K562 (cell line): ENCODE data around the gene CREB5. TPM values are rescaled to one million over a fixed set of nuclear protein-coding genes. Genes with fewer than 3 reads are reported as not detected.

Experiments
- ATAC-seq: fragments of 200-7000 bp; cut with Tn5 transposase; 3 replicates; pipeline ENCODE4 v1.9.1; 2020; ENCODE audit warnings: moderate library complexity
- BruUV-seq: library from RNA; stranded (reverse); fragments of 400-500 nt; replicated peaks from 2 replicates; lab custom pipeline; 2021; lab: Mats Ljungman, UMichigan
- CTCF ChIA-PET: fragments of 300-600 bp; formaldehyde crosslinking; extraction: SDS; loops from one replicate; lab custom pipeline; 2021; ENCODE audit warnings: low intra/inter-chr PET ratio; lab: Yijun Ruan, JAX
- POLR2A ChIA-PET: fragments of 300-600, 350-650 bp; sonication (Branson Sonifier 250); formaldehyde crosslinking; extraction: SDS; loops from one replicate; lab custom pipeline; 2021; ENCODE audit warnings: antibody characterized with exemption, inconsistent platforms; lab: Yijun Ruan, JAX
- DNase-seq, 4 experiments: peaks; one replicate each; pipeline versions ENCODE4 v3.0.0 to v3.0.0-alpha.2; 2011 to 2018; ENCODE audit warnings: low spot score in 3 of 4, mixed read lengths in 3 of 4; ENCODE audit errors: extremely low read depth in 1 of 4
- FAIRE-seq: peaks from 2 replicates; lab custom pipeline; 2011; peaks lifted over from hg19 to GRCh38; lab: Jason Lieb, UNC
- H2AFZ ChIP-seq: 2 replicates; pipeline ENCODE4 v1.6.0; 2011; ENCODE audit warnings: low read depth, low read length, control low read depth, inconsistent platforms
- H3K27ac ChIP-seq: fragments of 200-600 bp; 3 replicates; pipeline ENCODE4 v1.8.0; 2011; ENCODE audit warnings: low read depth, mild to moderate bottlenecking, control low read depth, inconsistent platforms, low read length, moderate library complexity, mixed read lengths; ENCODE audit errors: extremely low read depth
- H3K27me3 ChIP-seq, 2 experiments: fragments of 300-600 bp in 1 of 2; 2 replicates in 1 of 2; 3 replicates in 1 of 2; pipeline versions ENCODE4 v1.6.0 to v1.8.0; 2011; ENCODE audit warnings: inconsistent platforms in 2 of 2, low read length in 2 of 2, mild to moderate bottlenecking in 1 of 2, mixed read lengths in 1 of 2, moderate library complexity in 1 of 2; ENCODE audit not compliant: control insufficient read depth in 2 of 2, insufficient read depth in 2 of 2
- H3K36me3 ChIP-seq: fragments of 300-600 bp; 3 replicates; pipeline ENCODE4 v1.8.0; 2011; ENCODE audit warnings: mild to moderate bottlenecking, low read length, inconsistent platforms; ENCODE audit not compliant: control insufficient read depth, insufficient read depth
- H3K4me1 ChIP-seq, 2 experiments: fragments of 200-600 bp in 1 of 2; replicated peaks in 1 of 2; 2 replicates in 1 of 2; 3 replicates in 1 of 2; pipeline versions ENCODE4 v1.5.1 to v1.8.0; 2011; ENCODE audit warnings: inconsistent platforms in 2 of 2, low read length in 2 of 2, mild to moderate bottlenecking in 1 of 2, mixed read lengths in 1 of 2, moderate library complexity in 1 of 2; ENCODE audit not compliant: control insufficient read depth in 2 of 2, insufficient read depth in 2 of 2
- H3K4me2 ChIP-seq: 2 replicates; pipeline ENCODE4 v1.6.1; 2011; ENCODE audit warnings: low read length, control low read depth, inconsistent platforms, mixed read lengths; ENCODE audit not compliant: insufficient read depth
- H3K4me3 ChIP-seq: fragments of 200-600 bp; sonication (generic), shearing (Covaris generic); 2 replicates; pipeline ENCODE4 v1.5.1; 2016; ENCODE audit warnings: control low read depth, inconsistent platforms
- H3K79me2 ChIP-seq: fragments of 200-600 bp; 3 replicates; pipeline ENCODE4 v1.8.0; 2011; ENCODE audit warnings: low read length, inconsistent platforms; ENCODE audit not compliant: control insufficient read depth, insufficient read depth
- H3K9ac ChIP-seq, 2 experiments: 2 replicates each; pipeline versions ENCODE4 v1.6.0 to v1.6.1; 2011; ENCODE audit warnings: low read depth in 2 of 2, low read length in 2 of 2, control low read depth in 1 of 2, inconsistent platforms in 1 of 2, mild to moderate bottlenecking in 1 of 2, mixed read lengths in 1 of 2; ENCODE audit not compliant: insufficient read depth in 1 of 2
- H3K9me1 ChIP-seq: one replicate; pipeline ENCODE4 v1.6.0; 2011; ENCODE audit warnings: inconsistent platforms, mild to moderate bottlenecking, low read length, moderate library complexity; ENCODE audit not compliant: control insufficient read depth, insufficient read depth
- H3K9me3 ChIP-seq: replicated peaks from 2 replicates; pipeline ENCODE4 v1.5.1; 2011; ENCODE audit warnings: low read depth, low read length, inconsistent platforms; ENCODE audit not compliant: control insufficient read depth, insufficient read depth
- H4K20me1 ChIP-seq: replicated peaks from 2 replicates; pipeline ENCODE4 v1.6.1; 2011; ENCODE audit warnings: low read length, inconsistent platforms, mixed read lengths; ENCODE audit not compliant: control insufficient read depth, insufficient read depth
- BCL6 ChIP-seq: fragments of 250-450 bp; sonication (Bioruptor Pico); IDR thresholded peaks from 2 replicates; pipeline ENCODE4 v1.4.0; 2020
- FOXM1 ChIP-seq, 2 experiments: fragments of 450-650 bp in 1 of 2; sonication (generic) in 1 of 2; formaldehyde crosslinking in 1 of 2; IDR thresholded peaks; 2 replicates each; pipeline versions ENCODE4 v1.6.1 to v1.9.0; 2017 to 2022; ENCODE audit warnings: low read depth in 2 of 2, mild to moderate bottlenecking in 2 of 2, missing genetic modification reagents in 1 of 2, moderate library complexity in 1 of 2
- HNRNPL ChIP-seq: fragments of 200-400 bp; formaldehyde crosslinking; IDR thresholded peaks from 2 replicates; pipeline ENCODE4 v1.6.1; 2017; ENCODE audit warnings: low read depth, mild to moderate bottlenecking, low read length
- MCM5 ChIP-seq: fragments of 450-650 bp; IDR thresholded peaks from 2 replicates; pipeline ENCODE4 v1.6.1; 2016; ENCODE audit warnings: low read depth
- NUFIP1 ChIP-seq: fragments of 450-650 bp; IDR thresholded peaks from 2 replicates; pipeline ENCODE4 v1.6.1; 2018; ENCODE audit not compliant: partially characterized antibody
- RBM34 ChIP-seq: fragments of 200-400 bp; formaldehyde crosslinking; IDR thresholded peaks from 2 replicates; pipeline ENCODE4 v1.6.1; 2018; ENCODE audit warnings: low read length, borderline replicate concordance; ENCODE audit not compliant: insufficient read depth
- SMARCE1 ChIP-seq: fragments of 450-650 bp; IDR thresholded peaks from 2 replicates; pipeline ENCODE4 v1.7.1; 2016; ENCODE audit warnings: mild to moderate bottlenecking
- TEAD1 ChIP-seq, 2 experiments: fragments of 450-650 bp in 1 of 2; sonication (generic) in 1 of 2; formaldehyde crosslinking; IDR thresholded peaks; 2 replicates each; pipeline versions ENCODE4 v1.4.0 to v1.8.0; 2020 to 2022; ENCODE audit warnings: mild to moderate bottlenecking in 2 of 2, missing genetic modification reagents in 1 of 2
- ZBTB1 ChIP-seq: sonication (generic); formaldehyde crosslinking; IDR thresholded peaks from 2 replicates; pipeline ENCODE4 v1.8.1; 2023; ENCODE audit warnings: missing genetic modification reagents, low read depth, mild to moderate bottlenecking, borderline replicate concordance
- ZNF316 ChIP-seq: fragments of 450-650 bp; IDR thresholded peaks from 2 replicates; pipeline ENCODE4 v1.6.1; 2016
- ZNF408 ChIP-seq: fragments of 250-450 bp; sonication (Bioruptor Pico); IDR thresholded peaks from 2 replicates; pipeline ENCODE4 v1.4.0; 2020; ENCODE audit warnings: low read depth, mild to moderate bottlenecking, moderate library complexity
- WGBS: fragments of 100-300 bp; shearing (Covaris generic); methylation state at CpG from one replicate; pipeline ENCODE4 v1.1.6; 2016; ENCODE audit warnings: low coverage, mixed read lengths; ENCODE audit not compliant: insufficient coverage; ENCODE audit errors: missing lambda C conversion rate; 5-methylcytosine and 5-hydroxymethylcytosine counted together
- in situ Hi-C: fragments of 300-500 bp; cut with MboI; formaldehyde crosslinking; loops from 4 replicates; pipeline ENCODE4 v1.15.0; 2018; ENCODE audit warnings: inconsistent platforms, mixed read lengths
- intact Hi-C: fragments of 100-400 bp; cut with micrococcal nuclease; formaldehyde crosslinking; loops from 2 replicates; pipeline ENCODE4 v1.14.2; 2022
- polyA plus RNA-seq, 8 experiments: library from polyadenylated mRNA; depleted of rRNA in 4 of 8; stranded (reverse) in 5 of 8; unstranded in 3 of 8; fragments of >200 nt; fragmentation: Nextera tagmentation in 2 of 8; fragmentation: Illumina TruSeq in 1 of 8; extraction: Ambion mirVana in 2 of 8; extraction: Trizol in 1 of 8; gene quantifications; 2 replicates each; pipeline versions ENCODE4 v1.2.1 to v1.2.3, GENCODE V29; 2011 to 2014; ENCODE audit warnings: inconsistent platforms in 1 of 8, missing spikeins in 1 of 8
- total RNA-seq, 7 experiments: library from RNA; depleted of rRNA in 6 of 7; stranded (reverse); fragments of >200 nt in 6 of 7; fragmentation: Illumina TruSeq in 2 of 7; extraction: Trizol in 2 of 7; gene quantifications; 2 replicates each; pipeline versions ENCODE4 v1.2.1 to v1.2.3, GENCODE V29; 2011 to 2021; ENCODE audit warnings: low replicate concordance in 1 of 7
- TF ChIP-seq, protein P1 (sequence below): fragments of 450-650 bp; IDR thresholded peaks from 2 replicates; pipeline ENCODE4 v1.7.0; 2016; ENCODE audit warnings: borderline replicate concordance
- TF ChIP-seq, protein P2 (sequence below): fragments of 250-450 bp; sonication (Bioruptor Pico); IDR thresholded peaks from 2 replicates; pipeline ENCODE4 v1.5.0; 2021; ENCODE audit warnings: mild to moderate bottlenecking, moderate library complexity
- TF ChIP-seq, protein P3 (sequence below): sonication (generic); formaldehyde crosslinking; IDR thresholded peaks from 2 replicates; pipeline ENCODE4 v1.8.0; 2022; ENCODE audit warnings: missing genetic modification reagents, mild to moderate bottlenecking, borderline replicate concordance
- TF ChIP-seq, protein P4 (sequence below): conservative IDR thresholded peaks from 2 replicates; pipeline ENCODE4 v1.6.1; 2011; ENCODE audit warnings: low read depth, mild to moderate bottlenecking, low read length; ENCODE audit not compliant: control insufficient read depth

The CREB5 gene
- total and polyA plus RNA-seq, 9 of the 15 experiments (the other 6 are each of a cell fraction or from before 2014, with no cell fraction given) = 0.33 to 6.4 (median 1.8) TPM

DNA sequence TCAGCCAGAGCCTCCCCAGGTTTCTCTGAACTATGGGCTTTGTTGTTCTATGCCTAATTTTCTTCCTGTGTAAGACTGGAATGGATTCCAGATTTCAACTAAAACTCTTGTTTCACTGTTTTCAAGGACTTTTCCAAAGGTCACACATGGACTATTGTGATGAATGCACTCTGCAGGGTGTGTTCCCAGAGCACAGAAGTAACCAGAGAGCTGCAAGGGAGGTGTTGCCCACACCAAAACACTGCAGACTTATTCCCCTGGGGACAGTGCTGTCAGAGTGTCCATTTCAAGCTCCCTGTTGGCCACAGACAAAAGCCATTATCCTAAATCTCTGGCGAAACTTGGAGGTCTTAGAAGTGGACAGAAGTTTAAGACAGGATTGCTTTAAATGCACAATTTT lies 314.2 kb downstream of the CREB5 start:
- CTCF ChIA-PET = no interaction called here
- no peaks in the 10 kb centered on the region for H3K9me1 ChIP-seq
- H3K4me3 ChIP-seq = no peak overlapping the region
- POLR2A ChIA-PET = interaction anchor here (0.5 kb wide), 1 partner anchor 1618 kb away, joined by 3 read pairs; no protein-coding TSS in a partner anchor
- no peaks in the 10 kb centered on the region for H3K9me3 ChIP-seq
- H3K79me2 ChIP-seq = no peaks in the 10 kb centered on the region
- H3K4me2 ChIP-seq = no peak overlapping the region
- DNase-seq (no peak), FAIRE-seq (no peak), ATAC-seq (no peak)
- no peaks in the 10 kb centered on the region; a peak in 1 of 5 replicates for H3K27me3 ChIP-seq
- H3K9ac ChIP-seq = no peak overlapping the region
- 0% methylated on average over 1 of the region's 1 CpG for WGBS
- H3K4me1 ChIP-seq = no peaks in the 10 kb centered on the region
- no peaks in the 10 kb centered on the region for H4K20me1 ChIP-seq
- intact Hi-C loops = no loop called here
- no peak overlapping the region for H2AFZ ChIP-seq
- no peak overlapping the region for H3K27ac ChIP-seq
- TF ChIP-seq BCL6 (CRISPR knock-in tag) = no peak
- no peak for TF ChIP-seq FOXM1 (IDR thresholded peaks at IDR 0.05; ENCODE audit: low read depth)
- TF ChIP-seq FOXM1 (CRISPR knock-in tag; IDR thresholded peaks at IDR 0.05; ENCODE audit: low read depth) = no peak
- no peak for TF ChIP-seq NUFIP1
- TF ChIP-seq ZNF316 = no peak
- no peak for TF ChIP-seq HNRNPL
- no peak for TF ChIP-seq SMARCE1
- TF ChIP-seq MCM5 = no peak
- TF ChIP-seq, protein P1, sequence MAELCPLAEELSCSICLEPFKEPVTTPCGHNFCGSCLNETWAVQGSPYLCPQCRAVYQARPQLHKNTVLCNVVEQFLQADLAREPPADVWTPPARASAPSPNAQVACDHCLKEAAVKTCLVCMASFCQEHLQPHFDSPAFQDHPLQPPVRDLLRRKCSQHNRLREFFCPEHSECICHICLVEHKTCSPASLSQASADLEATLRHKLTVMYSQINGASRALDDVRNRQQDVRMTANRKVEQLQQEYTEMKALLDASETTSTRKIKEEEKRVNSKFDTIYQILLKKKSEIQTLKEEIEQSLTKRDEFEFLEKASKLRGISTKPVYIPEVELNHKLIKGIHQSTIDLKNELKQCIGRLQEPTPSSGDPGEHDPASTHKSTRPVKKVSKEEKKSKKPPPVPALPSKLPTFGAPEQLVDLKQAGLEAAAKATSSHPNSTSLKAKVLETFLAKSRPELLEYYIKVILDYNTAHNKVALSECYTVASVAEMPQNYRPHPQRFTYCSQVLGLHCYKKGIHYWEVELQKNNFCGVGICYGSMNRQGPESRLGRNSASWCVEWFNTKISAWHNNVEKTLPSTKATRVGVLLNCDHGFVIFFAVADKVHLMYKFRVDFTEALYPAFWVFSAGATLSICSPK = no peak
- TF ChIP-seq, protein P2, sequence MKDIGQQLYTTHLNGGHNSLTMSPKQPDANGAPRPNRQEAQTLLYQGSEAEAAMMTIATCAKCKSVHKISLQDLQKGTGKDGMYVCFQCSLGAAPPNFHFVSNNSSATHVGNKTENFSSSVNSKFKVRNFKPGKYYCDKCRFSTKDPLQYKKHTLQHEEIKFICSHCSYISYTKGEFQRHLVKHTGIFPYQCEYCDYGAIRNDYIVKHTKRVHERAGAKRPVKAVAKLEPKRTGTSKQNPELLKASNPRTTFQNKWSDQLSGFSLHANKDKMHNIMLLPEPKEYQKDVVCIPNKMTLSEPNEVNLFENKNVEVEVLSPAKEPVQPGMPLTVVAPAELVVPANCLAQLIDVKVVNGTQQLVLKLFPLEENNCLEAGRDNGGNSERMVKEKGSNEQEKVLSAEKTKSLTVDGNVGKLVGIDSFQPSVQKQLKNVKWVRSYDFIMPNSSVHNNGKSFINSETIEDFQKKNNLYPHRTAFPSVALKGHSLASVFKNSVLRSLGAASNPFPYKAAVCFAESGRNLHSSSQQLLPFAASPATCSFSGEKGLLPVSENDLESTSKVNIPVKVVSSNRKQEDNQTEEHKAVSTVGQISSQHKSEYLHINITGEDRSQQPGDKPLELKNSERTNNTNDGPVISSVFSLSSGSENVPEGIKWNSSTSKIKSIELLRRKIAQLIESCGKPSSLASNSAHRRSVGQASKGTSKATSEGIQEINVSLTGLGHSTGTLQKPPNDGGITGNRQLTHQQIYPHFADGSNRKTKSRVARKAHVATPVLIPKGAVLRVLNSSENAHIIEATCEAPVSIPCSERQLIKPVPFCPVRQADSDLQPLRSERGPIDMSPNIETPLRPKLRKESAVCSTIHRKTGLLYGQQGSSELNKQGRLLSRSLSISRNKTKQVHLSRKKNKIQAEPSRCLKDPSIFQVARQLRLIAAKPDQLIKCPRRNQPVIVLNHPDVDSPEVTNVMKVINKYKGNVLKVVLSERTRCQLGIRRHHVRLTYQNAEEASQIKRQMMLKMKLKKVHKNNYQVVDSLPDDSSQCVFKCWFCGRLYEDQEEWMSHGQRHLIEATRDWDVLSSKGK (CRISPR knock-in tag) = no peak
- TF ChIP-seq, protein P3, sequence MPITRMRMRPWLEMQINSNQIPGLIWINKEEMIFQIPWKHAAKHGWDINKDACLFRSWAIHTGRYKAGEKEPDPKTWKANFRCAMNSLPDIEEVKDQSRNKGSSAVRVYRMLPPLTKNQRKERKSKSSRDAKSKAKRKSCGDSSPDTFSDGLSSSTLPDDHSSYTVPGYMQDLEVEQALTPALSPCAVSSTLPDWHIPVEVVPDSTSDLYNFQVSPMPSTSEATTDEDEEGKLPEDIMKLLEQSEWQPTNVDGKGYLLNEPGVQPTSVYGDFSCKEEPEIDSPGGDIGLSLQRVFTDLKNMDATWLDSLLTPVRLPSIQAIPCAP (CRISPR knock-in tag) = no peak
- TF ChIP-seq, protein P4, sequence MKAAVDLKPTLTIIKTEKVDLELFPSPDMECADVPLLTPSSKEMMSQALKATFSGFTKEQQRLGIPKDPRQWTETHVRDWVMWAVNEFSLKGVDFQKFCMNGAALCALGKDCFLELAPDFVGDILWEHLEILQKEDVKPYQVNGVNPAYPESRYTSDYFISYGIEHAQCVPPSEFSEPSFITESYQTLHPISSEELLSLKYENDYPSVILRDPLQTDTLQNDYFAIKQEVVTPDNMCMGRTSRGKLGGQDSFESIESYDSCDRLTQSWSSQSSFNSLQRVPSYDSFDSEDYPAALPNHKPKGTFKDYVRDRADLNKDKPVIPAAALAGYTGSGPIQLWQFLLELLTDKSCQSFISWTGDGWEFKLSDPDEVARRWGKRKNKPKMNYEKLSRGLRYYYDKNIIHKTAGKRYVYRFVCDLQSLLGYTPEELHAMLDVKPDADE = no peak
- TF ChIP-seq TEAD1 (CRISPR knock-in tag; IDR thresholded peaks at IDR 0.05) = no peak
- TF ChIP-seq ZNF408 (CRISPR knock-in tag) = no peak
- TF ChIP-seq ZBTB1 (CRISPR knock-in tag) = no peak
- TF ChIP-seq RBM34 = no peak
- no TSS peak for BruUV-seq
- H3K36me3 ChIP-seq = no peaks in the 10 kb centered on the region
- in situ Hi-C loops = no loop called here
